ENCODE measurements around the gene RHBDL2. TPM values are rescaled to one million over a fixed set of nuclear protein-coding genes. Genes with fewer than 3 reads are reported as not detected.
"Not testable (repeated sequence)": the region's sequence is repeated elsewhere in the genome, so short reads cannot be mapped to it uniquely, and the experiment has no call there.

The RHBDL2 gene
- total RNA-seq, 1 donor from 2014 or later, result not detected

DNA sequence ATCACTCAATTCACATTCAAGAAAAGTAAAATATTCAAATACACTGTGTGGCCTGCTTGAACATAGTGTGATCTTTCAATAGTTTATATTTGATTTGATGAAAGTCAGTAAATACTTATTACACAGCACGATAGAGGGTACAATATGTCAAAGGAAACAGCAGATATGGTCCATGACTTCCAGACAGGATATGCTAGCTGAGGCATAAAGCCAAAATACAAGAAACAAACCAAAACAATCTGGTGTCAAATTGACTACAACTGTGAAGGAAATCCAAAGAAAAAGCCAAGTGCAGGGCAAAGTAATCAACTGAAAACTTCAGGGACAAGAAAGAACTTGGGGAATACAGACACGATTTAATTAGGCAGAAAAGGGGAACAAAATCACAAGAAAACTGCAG lies 101.3 kb downstream of the RHBDL2 start:
- intact Hi-C loops (cut with micrococcal nuclease), result no loop called here
- no peak overlapping the region for H3K4me3 ChIP-seq
- peaks cover 58% of the 10 kb centered on the region for H3K36me3 ChIP-seq
- peak overlapping the region; percentile 61 for H3K27ac ChIP-seq (replicated peaks)
- TF ChIP-seq CTCF (IDR thresholded peaks at IDR 0.05; ENCODE audit: borderline replicate concordance), result no peak
- DNase-seq, result no peak
- peaks cover 53% of the 10 kb centered on the region for H3K4me1 ChIP-seq
- H3K9me3 ChIP-seq (replicated peaks), result no peaks in the 10 kb centered on the region
- no peaks in the 10 kb centered on the region for H3K27me3 ChIP-seq (ENCODE audit: low read depth)

- no peak for TF ChIP-seq CTCF (IDR thresholded peaks at IDR 0.05; ENCODE audit: borderline replicate concordance)
- Histone ChIP-seq H3K4me3 (peak overlapping the region; percentile 4), H3K36me3 (peaks cover 49% of the 10 kb centered on the region), H3K27me3 (ENCODE audit: low read depth) (no peaks in the 10 kb centered on the region), H3K9me3 (replicated peaks) (no peaks in the 10 kb centered on the region), H3K4me1 (peaks cover 52% of the 10 kb centered on the region), H3K27ac (replicated peaks) (peak overlapping the region; percentile 61)
- intact Hi-C loops (cut with micrococcal nuclease), result no loop called here
- peak; percentile 74 for DNase-seq
Observed at GRCh38 chr1:38839363-38839762, 102.3 kb downstream of the RHBDL2 start.

- DNase-seq; H3K9me3 ChIP-seq (replicated peaks); intact Hi-C loops (cut with micrococcal nuclease); H3K27ac ChIP-seq (replicated peaks); H3K4me3 ChIP-seq: not testable (repeated sequence)
- Histone ChIP-seq H3K4me1 (peaks cover 29% of the 10 kb centered on the region), H3K36me3 (peaks cover 27% of the 10 kb centered on the region), H3K27me3 (ENCODE audit: low read depth) (peaks cover 11% of the 10 kb centered on the region)
Observed at GRCh38 chr1:38836316-38836715, 105.3 kb downstream of the RHBDL2 start.

Other genes with a start within 250 kb of the RHBDL2 start
- 20.0 TPM for gene RRAGC, start 82.1 kb downstream of the RHBDL2 start, total RNA-seq
- gene MYCBP, start 68.5 kb downstream of the RHBDL2 start, total RNA-seq, result 14.5 TPM
- not detected for gene GJA9, start 60.2 kb downstream of the RHBDL2 start, total RNA-seq
- 61.5 TPM for gene AKIRIN1, start 49.4 kb upstream of the RHBDL2 start, total RNA-seq
- 696 TPM for gene NDUFS5, start 84.5 kb upstream of the RHBDL2 start, total RNA-seq

All from left ventricle myocardium inferior (tissue), 1 donor.